ENCODE results near the gene CFAP92.

CFAP92 gene

DNA sequence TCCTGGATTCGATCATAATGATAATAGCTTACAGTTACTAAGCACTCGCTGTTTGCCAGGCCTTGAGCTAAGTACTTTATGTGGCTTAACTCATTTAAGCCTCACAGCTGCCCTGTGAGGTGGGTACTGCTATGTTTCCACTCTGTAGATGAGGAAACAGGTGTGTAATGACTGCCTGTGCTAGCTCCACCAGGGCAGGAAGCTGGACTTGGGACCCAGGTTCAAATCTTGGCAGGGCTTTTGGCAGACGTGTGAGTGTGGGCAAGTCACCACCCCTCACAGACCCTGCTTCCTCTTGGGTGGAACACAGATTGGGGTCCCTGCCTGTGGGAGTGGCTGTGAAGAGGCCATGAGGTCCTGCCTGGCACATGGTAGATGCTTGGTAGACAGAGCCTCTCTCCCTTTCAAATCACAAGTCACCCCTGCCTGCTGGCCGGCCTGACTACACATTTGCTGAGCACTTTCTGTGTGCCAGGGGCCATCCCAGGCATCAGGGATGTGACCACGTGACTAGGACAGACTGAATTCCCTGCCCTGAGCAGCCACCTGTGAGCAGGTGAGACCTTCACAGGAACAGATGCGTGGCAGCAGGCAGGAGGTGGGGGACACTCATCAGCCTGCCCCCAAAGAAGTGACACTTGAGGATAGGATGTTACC is 10.9 kb upstream of the CFAP92 start:
- no peak for FAIRE-seq

DNA sequence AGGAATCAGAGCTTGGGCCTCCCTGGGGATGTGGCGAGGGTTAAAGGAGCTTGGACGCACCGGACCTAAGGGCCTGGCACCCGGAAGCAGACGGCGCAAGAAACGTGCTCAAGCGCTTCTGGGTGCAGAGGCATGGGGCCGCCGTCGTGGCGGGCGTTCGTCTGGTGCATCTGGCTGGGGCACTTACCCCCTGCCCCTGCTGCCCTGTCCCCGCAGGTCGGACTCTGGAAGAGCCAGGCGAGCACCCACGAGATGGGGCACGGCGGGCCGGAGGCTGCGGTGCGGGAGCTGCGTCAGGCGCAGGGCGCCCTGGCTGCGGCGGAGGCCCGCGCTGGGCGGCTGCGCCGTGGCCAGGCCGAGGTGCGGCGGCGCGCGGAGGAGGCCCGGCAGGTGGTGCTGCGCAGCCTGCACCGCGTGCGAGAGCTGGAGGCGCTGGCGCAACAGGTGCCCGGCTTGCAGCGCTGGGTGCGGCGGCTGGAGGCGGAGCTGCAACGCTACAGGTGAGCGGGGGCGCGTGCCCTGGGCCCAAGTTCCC is 9.8 kb upstream of the CFAP92 start:
- no peak for FAIRE-seq

DNA sequence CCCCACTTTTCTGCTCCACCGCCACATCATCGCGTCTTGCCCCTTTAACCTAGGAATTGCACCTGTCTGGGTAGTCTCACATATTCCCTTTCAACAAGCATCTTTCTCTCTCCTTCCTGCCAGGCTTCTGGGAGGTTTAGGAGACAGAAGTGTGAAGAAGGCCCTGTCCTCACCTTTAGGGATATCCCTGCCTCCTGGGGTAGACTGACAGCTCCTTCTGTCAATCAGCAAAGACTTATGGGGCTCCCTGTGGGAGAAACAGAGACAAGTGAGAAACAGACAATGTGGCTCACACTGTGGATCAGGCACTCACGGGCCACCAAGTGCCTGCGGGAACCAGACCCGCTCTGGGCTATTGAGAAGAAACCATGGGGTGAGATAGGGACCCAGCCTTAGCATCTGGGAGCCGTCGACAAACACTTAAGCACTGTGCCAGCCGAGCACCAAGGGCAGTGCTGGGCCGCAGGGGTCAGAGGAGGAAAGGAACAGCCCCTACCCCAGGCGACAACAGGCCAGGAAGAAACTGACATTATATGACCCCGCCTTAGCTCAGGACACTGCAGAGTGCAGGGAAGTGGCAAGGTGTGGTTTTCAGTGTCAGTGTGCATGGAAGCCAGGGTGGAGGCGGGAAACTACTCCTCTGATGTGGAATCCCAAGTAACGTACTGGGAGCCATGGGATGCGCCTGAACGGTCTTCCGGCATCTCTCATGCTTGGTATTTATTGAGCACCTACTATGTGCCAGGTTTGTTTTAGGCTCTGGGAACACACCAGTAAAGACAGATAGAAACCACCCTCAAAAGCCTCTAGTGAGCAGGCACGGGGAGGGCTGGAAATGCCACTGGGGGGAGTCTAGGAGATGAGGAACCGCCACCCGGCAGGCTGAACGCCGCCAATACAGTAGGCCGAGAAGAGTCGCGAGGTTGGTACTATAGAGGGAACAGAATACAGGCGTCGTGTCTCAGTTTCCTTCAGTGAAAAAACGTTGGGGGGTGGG is 9.0 kb upstream of the CFAP92 start:
- no peak for FAIRE-seq

DNA sequence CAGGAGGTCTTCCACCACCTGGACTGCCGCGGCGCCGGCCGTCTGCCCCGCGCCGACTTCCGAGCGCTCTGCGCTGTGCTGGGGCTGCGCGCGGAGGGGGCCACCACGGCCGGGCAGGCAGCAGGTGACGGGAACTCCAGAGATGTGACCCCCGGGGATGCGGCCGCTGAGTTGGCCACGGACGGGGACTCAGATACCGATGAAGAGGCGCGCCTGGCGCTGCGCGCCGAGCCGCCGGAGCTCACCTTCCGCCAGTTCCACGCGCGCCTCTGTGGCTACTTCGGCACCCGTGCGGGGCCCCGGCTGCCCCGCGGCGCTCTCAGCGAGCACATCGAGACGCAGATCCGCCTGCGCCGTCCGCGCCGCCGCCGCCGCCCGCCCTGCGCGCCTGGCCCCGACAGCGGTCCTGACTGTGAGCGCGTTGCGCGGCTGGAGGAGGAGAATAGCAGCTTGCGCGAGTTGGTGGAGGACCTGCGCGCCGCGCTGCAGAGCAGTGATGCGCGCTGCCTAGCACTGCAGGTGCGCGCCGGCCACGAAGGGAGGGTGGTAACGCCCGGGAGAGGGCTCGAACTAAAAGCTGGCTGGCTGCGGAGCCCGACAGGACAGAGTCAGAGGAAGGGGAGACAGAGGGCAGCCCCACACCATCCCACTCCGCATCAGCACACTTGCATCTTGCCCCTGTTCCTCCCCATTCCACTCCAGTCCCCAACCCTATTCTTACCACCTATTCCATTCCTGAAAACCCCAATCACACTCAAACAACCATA is 8.1 kb upstream of the CFAP92 start:
- no peak for FAIRE-seq

DNA sequence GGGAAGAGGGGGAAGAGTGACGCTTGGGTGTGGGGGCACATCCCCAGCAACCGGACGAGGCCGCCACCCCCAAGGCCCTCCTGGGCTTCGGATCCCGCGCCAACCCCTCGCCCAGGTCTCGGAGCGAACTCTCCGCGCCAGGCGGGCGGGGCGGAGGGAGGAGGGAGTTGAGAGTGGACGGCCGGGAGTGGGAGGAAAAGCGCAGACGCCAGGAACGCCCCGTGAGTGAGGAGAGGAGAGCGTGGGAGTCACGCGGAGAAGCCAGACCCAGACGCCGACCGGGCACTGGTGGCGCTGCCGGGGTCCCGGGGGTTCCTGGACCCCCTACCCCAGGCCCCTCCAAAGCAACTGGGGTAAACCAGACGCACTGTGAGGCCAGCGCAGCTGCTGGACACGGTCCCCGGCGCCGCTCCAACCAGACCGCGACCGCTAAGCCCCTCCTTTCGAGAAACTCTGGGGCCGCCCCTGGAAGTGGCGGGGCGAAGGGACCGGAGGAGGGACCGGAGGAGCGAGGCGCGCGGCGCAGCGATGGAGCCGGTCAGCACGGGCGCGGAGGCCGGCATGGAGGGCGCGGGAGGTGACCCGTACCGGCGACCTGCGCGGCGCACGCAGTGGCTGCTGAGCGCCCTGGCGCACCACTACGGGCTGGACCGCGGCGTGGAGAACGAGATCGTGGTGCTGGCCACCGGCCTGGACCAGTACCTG is 7.4 kb upstream of the CFAP92 start, which contains the start of gene EFCC1:
Gene EFCC1, plus strand, starts transcription at position 204 of the 705 bp plus-strand sequence. Its CDS starts 325 bp downstream, at position 529.
- FAIRE-seq, result no peak

DNA sequence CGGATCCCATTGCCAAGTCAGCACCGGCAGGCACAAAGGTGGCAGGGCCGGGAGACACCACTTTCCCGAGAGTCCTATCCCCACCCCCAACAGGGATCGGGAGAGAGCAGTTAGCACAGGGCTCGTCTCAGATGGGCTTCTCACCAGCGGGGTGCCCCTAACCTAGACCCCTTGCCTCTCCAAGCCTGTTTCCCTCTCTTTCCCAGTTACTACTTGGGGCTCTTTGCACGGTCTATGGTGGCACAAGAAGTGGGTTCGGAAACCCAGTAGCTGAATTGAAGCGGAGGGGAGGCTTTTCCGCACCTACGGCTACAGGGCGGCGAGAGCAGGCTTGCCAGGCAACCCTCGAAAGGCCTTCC is 6.8 kb upstream of the CFAP92 start:
- no peak for FAIRE-seq

DNA sequence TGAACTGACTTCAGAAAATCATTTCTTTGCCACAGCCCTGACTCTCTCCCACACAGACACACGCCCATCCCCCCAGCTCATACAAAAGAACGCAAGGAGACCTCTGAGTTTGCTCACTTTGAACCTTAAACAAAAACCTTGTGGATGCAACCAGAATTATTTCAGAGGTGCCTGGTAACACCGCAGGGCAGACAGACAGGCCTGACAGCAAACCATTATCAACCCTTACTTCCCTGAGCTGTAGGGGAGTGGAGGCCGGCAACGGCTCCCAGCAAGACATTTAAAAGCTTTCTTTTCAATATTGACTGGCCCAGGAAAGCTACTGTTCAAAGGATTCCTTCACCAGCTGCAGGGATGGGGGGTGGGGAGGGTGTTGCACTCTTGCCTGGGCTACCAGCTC is 5.2 kb upstream of the CFAP92 start:
- no peak for FAIRE-seq

DNA sequence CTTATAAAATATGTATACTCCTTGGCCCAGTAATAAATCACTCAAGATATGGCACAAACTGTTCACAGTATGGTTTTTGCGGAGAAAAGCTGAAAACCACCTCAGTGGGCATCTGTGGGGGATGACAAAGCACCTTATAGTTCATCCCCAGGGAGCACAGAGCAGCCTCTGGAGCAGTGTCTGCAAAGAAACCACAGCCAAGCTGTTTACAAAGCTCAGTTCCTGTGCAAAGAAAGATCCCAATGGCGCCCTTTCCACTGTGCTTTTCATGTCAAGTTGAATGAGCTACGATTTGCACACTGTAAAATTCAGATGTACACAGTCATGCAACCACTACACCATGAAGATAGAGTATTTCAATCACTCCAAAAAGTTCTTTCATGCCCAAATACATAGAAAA is 4.7 kb upstream of the CFAP92 start:
- no peak for FAIRE-seq

DNA sequence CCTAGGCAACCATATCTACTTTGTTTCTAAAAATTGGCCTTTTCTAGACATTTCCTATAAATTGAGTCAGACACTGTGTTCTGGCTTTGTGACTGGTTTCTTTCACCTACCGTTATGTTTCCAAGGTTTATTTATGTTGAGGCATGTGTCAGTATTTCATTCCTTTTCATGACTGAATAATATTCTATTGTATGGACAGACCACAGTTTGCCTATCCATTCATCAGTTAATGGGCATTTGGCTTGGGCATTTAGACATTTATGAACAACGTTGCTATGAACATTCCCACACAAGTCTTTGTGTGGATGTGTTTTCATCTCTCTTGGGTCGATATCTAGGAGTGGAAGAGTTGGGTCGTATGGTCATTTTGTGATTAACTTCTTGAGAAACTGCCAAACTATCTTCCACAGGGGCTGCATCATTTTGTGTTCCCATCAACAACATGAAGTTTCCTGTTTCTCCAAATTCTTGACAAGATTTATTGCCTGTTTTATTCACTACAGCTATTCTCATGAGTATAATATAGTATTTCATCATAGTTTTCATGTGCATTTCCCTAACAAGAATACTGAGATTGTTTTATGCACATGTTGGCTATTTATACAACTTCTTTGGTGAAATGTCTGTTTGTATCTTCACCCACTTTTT is 3.7 kb upstream of the CFAP92 start:
- FAIRE-seq, result no peak

DNA sequence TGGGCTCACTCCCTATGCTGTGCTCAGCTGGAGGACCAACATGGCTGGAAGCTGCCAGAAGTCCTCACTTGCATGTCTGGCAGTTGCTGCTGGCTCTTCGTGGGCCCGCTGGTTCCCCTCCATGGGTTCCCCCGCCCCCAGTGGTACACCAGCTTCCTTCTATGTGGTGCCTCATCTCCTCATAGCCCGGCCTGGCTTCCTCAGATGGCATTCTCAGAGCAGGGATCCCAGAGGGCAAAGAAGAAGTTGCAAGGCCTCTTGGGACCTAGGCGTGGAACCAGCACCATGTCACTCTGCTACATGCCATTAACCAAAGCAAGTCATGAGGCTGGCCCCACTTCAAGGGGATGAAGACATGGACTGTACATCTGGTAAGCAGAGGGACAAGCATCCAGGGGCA is 2.9 kb upstream of the CFAP92 start:
- FAIRE-seq, result no peak

DNA sequence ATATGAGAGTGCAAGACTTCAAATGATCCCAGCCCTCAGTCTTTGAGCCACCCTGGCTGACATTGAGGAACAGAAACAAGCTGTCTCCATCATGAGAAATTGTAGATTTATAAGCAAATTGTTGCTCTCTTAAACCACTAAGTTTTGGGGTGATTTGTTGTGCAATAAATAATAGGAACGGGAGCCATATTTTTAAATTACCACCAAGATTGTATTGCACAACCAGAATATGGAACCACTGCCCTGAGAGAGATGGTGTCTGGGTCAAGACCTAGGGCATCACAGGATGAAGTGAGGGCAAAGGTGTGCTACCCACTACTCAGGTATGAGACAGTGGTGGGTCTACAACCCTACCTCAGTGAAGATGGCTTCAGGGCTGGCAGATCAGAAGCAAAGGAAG is 2.3 kb upstream of the CFAP92 start:
- FAIRE-seq, result no peak

DNA sequence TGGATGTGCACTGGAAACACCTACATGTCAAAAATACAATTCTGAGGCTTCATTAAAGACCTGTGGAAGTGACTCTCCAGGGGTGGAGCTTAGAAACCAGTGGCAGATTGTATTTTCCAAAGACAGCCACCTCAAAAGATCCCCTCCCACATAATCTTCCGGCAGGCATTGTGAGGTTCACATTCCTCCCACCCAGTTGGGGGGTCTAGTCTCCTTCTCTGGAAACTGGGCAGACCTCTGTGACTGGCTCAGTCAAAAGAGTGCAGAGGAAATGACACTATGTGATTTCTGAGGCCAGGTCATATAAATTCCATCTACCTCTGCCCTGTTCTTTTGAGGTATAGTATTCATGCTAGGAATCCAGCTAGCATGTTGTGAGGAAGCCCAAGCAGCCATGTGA is 1.9 kb upstream of the CFAP92 start:
- FAIRE-seq, result no peak

DNA sequence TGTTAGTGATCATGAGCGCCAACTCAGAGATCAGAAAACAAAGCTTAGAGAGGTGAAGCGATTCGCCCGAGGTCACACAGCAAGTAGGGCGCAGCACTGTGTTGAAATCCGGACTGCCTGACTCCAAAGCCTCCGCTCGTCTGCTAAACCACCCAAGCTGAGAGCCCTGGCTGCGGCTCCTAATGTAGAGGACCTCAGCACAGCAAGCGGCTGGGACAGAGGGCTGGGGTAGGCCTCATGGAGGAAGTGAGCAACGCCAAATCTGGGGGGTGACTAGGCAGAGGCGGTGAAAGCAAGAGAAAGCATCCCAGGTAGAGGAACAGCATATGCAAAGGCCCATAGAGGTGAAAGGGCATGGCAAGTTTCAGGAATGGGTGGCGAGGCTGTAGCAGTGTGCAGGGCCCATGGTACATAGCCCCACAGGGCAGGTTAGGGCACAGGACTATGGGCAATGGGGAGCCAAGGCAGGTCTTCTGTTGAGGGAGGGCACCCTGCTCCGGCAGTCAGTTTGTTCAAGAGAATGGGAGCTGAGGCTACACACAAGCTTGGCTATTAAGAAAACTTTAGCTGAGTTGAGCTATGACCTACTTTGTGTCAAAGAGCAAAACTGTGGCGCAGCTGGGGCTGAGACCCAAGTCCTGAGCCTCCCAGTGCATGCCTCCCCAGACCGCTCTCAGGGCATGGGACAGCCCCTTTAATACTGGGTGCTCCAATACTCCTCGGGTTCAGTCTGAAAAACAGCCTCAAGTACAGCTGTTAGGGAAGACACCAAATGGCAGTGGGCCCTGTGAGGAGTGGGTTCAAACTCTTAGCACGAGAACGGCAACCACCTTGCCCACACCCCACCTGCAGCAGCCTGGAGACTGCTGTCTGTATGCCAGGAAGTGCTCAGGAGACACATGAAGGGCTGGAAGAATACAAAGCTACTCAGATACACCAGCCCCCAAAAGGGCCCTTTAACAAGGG is 988 bp upstream of the CFAP92 start:
- FAIRE-seq, result no peak

DNA sequence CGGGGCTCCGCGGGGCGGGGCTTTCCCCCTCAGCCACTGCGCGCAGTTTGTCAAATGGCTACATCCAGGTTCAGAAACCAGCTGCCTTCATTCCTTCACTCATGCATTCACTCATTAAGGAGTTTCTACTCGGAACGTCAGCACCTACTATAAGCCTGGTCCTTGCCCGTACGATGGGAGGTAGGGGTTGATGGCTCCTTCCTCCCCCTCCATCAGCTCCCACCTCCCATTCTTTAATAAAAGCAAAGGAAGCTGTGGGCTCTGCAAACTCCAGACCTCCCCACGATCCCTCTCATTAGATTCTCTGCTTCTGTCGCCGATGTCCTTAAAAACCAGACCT is 267 bp upstream of the CFAP92 start:
- no peak for FAIRE-seq

DNA sequence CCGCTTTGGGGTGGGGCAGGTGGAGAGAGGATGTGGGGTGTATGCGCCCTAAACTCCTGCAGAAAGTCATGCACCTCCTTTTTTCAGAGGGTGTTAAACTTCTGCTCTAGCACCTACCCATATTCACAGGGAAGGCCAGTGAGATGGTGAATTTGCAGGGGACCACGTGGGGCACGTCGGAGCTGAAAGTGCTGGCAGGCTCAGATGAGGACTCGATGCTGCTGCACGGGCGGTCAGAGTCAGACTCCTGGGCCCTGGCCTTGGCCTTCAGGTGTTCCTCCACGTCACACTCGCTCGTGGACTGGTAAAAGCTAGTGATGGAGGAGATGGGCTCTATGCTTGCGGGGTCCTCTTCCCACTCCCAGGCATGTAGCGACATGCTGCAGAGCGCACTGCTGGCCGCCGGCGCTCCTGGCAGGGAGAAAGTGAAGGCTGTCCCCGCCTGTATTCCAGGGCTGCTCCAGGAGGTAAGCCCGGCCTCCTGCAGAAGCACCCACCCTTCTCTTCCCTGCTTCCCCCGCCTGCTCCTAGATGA is 883 bp downstream of the CFAP92 start:
- FAIRE-seq, result no peak

DNA sequence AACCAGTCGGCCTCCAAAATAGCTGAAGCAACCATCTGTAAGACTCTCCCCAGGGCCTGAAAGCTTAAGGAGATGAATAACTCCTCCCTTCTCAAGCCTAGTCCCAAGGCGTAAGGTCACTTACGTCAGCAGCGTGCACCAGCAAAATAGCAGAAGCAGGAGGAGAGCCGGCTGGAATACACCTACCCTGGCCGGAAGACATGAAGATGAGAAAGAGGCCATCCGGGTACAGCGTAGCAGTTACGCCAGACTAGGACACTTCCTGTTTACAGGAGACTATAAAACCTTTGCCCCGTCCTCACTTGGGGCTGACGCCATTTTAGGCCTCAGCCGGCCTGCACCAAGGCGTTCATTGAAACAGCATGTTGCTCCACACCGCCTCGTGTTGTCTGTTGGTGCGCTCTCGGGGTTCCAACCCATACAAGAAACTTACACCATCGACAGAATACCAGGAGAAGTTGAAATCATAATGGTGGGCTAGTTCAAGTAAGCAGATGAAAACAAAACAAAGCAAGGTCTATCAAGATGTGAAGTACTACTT is 2.5 kb downstream of the CFAP92 start:
- FAIRE-seq, result no peak

DNA sequence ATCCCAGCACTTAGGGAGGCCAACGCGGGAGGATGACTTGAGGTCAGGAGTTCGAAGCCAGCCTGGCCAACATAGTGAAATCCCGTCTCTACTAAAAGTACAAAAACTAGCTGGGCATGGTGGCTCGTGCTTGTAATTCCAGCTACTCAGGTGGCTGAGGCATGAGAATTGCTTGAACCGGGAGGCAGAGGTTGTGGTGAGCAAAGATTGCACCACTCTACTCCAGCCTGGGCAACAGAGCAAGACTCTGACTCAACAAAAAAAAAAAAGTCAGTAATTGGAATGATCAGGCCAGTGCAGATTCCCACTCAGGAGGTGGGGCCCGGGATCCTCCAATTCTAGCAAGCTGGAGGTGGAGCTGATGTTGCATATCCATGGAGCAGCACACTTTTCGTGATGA is 5.6 kb downstream of the CFAP92 start:
- FAIRE-seq, result no peak

DNA sequence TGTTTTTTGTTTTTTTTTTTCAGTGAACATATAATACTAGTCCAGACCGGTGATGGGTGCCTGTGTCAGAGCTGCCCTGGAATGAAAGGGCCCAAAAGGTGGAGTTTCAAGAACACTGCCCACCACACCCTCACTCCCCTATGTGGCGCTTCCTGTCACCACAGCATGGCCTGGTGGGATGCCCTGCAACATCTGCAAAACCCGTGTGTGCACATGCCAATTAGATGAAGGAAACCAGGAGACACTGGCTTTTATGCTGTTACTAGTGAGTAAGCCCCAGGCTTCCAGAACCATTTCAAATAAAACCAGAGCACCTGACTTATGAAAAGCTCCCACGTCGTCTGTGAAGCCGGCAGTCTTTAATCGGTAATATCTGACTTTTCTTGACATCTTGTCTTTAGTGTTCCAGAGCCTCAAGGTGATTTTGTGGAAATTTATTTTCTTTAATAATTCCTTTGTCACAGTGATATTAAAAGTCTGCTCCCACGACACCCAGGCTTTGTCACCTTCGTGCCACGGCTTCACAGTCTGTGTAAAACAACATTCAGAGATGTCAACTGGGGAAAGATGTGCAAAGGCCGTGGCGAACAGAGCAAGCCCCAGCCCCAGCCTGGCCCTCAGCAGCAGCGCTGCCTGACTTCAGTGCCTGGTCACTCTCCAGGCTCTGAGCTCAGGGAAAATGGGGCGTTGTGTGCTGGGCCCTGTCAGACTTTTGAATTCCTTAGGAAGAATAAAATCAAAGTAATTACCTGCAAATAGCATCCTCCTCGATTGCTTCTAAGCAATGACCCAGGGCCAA is 6.4 kb downstream of the CFAP92 start:
- no peak for FAIRE-seq

DNA sequence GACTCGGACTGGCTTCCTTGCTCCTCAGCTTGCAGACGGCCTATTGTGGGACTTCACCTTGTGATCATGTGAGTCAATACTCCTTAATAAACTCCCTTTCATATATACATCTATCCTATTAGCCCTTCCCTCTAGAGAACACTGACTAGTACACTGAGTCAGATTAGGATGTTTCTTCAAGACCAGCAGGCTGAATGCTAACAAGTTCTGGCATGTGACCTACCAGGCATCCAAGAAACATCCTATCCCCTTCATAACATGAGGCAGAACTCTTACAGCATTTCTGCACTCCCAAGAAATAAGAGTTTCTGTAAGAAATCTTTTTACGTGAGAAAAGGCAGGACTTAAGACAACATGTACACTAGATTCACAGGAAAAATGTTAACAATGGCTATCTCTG is 9.3 kb downstream of the CFAP92 start:
- FAIRE-seq, result no peak

Data from colon (tissue), 2 donors.